ENCODE results near the gene BZW1. TPM values are rescaled to one million over a fixed set of nuclear protein-coding genes. Genes with fewer than 3 reads are reported as not detected.

Gene BZW1
- total and polyA plus RNA-seq, 2 of the 4 experiments (the other 2 are of a cell fraction) = 204 to 268 TPM

- intact Hi-C loops (cut with micrococcal nuclease) = loop anchor here (2.0 kb wide), 1 partner anchor 13 kb away; no protein-coding TSS in a partner anchor
- Histone ChIP-seq H3K14ac (replicated peaks; ENCODE audit: low read depth, low read length) (no peak overlapping the region), H2BK5ac (ENCODE audit: low read depth, low read length, poor library complexity, severe bottlenecking) (no peak overlapping the region), H3K4me2 (ENCODE audit: low read depth, low read length) (no peak overlapping the region), H2BK15ac (ENCODE audit: low read depth, low read length) (no peak overlapping the region), H3K9me3 (ENCODE audit: control insufficient read depth, insufficient read depth, low read length) (no peaks in the 10 kb centered on the region), H3K9ac (ENCODE audit: low read depth, low read length) (no peak overlapping the region), H3K9me1 (ENCODE audit: insufficient read depth, low read length) (peaks cover 5% of the 10 kb centered on the region; the same call in 1 of the 2 replicates), H4K91ac (ENCODE audit: insufficient read depth, low read depth, low read length) (no peak overlapping the region), H3K27ac (ENCODE audit: insufficient read depth, low read length) (no peak overlapping the region), H2BK20ac (ENCODE audit: low read depth, low read length) (no peak overlapping the region), H3K27me3 (ENCODE audit: control insufficient read depth, insufficient read depth, low read length) (no peaks in the 10 kb centered on the region; the same call in none of the 2 replicates), H2AK9ac (replicated peaks; ENCODE audit: low read depth, low read length, poor library complexity) (no peak overlapping the region), H4K20me1 (ENCODE audit: insufficient read depth, low read length) (no peaks in the 10 kb centered on the region), H3K23ac (ENCODE audit: low read depth, low read length) (no peak overlapping the region), H3K56ac (ENCODE audit: extremely low read depth, insufficient read depth, low read length) (no peak overlapping the region), H4K8ac (ENCODE audit: low read depth in 2 of 2, low read length in 2 of 2) (no peak overlapping the region), H2AFZ (replicated peaks; ENCODE audit: low read length, poor library complexity) (no peak overlapping the region), H3K36me3 (ENCODE audit: control insufficient read depth, insufficient read depth, low read length) (peaks cover 3% of the 10 kb centered on the region; the same call in 1 of the 2 replicates), H2BK120ac (ENCODE audit: low read depth, low read length) (no peak overlapping the region), H3K18ac (ENCODE audit: low read depth, low read length) (no peak overlapping the region), H2AK5ac (ENCODE audit: low read depth, low read length) (no peak overlapping the region), H3K79me1 (ENCODE audit: low read depth in 1 of 2, low read length in 2 of 2) (no peaks in the 10 kb centered on the region), H3K4me3 (ENCODE audit: insufficient read depth, low read depth, low read length) (no peak overlapping the region), H3K4ac (ENCODE audit: low read depth, low read length) (no peak overlapping the region), H3K4me1 (ENCODE audit: control insufficient read depth, insufficient read depth, low read length) (no peaks in the 10 kb centered on the region), H4K5ac (ENCODE audit: low read depth, low read length) (no peak overlapping the region)
- CTCF ChIA-PET = no interaction called here
- POLR2A ChIA-PET (ENCODE audit: unreplicated experiment) = no interaction called here
- dilution Hi-C loops (cut with HindIII; ENCODE audit: low sequenced_read_pairs, unreplicated experiment) = no loop called here
- TF ChIP-seq POLR2A (IDR thresholded peaks at IDR 0.05; ENCODE audit: low read depth, low read length) (no peak), FOS (IDR thresholded peaks at IDR 0.05; ENCODE audit: low read depth, low read length) (no peak), CHD1 (IDR thresholded peaks at IDR 0.05; ENCODE audit: low read depth, low read length) (no peak), RCOR1 (IDR thresholded peaks at IDR 0.05; ENCODE audit: insufficient replicate concordance, low read length) (no peak), ELK1 (IDR thresholded peaks at IDR 0.05; ENCODE audit: borderline replicate concordance, low read depth, low read length) (no peak), MAFK (IDR thresholded peaks at IDR 0.05; ENCODE audit: low read depth, low read length) (no peak), BHLHE40 (IDR thresholded peaks at IDR 0.05; ENCODE audit: low read depth, low read length) (no peak), RAD21 (IDR thresholded peaks at IDR 0.05; ENCODE audit: low read length) (no peak), CEBPB (IDR thresholded peaks at IDR 0.05; ENCODE audit: low read depth, low read length) (no peak), USF2 (IDR thresholded peaks at IDR 0.05; ENCODE audit: low read depth, low read length) (no peak), CTCF (conservative IDR thresholded peaks at IDR 0.05; ENCODE audit: low read depth, low read length) (no peak), MXI1 (IDR thresholded peaks at IDR 0.05; ENCODE audit: borderline replicate concordance, low read depth, low read length) (no peak), NFE2L2 (IDR thresholded peaks at IDR 0.05; ENCODE audit: low read depth, low read length) (no peak), SMC3 (IDR thresholded peaks at IDR 0.05; ENCODE audit: low read depth, low read length) (no peak)
- in situ Hi-C loops (cut with MboI; ENCODE audit: low sequenced_read_pairs) = no loop called here
- DNase-seq = no peak
- no peak for ATAC-seq (ENCODE audit: low read depth)
- WGBS, 2 experiments (ENCODE audit: extremely low coverage in 2 of 2, insufficient read length in 1 of 2) = 88% methylated on average over 5 of the region's 10 CpGs; no CpG with 5 or more reads in 1 of the 2 experiments
- BruUV-seq (replicated peaks) = no TSS peak
Observed at GRCh38 chr2:200845669-200846325, 34.1 kb downstream of the BZW1 start.
